ENCODE results near the gene S100A5.

Gene S100A5

DNA sequence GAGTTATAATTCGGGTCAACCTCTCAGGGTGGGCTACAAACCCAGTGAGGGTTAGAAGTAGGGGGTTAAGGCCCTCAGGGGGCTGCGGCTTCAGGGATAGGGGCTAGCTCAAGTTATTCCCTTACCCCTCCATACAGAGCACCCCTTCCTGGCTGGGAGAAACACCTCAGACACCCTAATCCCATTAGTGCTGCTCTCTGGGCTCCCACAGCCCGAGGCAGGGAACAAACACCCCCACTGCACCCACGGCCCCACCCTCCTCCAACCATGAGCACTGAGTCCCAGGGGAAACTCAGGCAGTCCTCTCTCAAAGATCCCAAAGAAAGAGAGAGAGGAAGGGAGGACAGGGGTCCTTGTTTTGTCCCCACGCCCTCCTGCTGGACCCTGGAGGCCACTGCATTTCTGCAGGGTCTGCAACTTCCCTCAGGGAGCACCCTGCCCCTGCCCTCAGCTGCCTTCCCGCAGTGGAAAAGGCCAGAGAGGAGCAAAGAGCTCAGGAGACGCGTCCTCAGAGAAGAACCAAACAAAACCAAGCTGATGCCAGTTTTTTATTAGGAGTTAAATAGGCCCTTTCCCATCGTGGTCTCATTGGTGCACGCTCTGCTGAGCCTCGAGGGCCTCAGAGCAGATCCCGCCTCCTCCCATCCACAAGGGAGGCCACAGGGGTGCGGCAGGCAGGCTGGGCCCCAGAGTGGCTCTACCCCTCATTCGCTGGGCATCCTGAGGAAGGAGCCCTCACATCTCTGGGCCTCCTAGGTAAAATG lies 6.2 kb upstream of the S100A5 start:
- DNase-seq = no peak

DNA sequence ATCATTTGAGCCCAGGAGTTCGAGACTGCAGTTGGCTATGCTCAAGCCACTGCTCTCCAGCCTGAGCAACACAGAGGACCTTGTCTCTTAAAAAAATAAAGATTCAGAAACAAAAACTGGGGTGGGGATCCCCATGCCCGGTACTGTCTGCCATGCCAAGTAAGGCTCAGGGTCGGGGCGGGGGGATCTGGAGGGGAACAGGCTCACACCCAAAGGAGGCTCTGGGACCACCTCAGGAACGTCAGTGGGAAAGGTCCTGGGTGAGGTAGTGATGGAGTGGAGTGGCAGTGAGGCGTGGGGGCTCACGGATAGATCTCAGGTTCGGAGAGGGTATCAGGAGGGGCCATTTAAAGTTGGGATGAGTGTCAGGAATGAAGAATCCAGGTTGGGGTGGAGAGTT lies 5.6 kb upstream of the S100A5 start:
- DNase-seq = no peak

DNA sequence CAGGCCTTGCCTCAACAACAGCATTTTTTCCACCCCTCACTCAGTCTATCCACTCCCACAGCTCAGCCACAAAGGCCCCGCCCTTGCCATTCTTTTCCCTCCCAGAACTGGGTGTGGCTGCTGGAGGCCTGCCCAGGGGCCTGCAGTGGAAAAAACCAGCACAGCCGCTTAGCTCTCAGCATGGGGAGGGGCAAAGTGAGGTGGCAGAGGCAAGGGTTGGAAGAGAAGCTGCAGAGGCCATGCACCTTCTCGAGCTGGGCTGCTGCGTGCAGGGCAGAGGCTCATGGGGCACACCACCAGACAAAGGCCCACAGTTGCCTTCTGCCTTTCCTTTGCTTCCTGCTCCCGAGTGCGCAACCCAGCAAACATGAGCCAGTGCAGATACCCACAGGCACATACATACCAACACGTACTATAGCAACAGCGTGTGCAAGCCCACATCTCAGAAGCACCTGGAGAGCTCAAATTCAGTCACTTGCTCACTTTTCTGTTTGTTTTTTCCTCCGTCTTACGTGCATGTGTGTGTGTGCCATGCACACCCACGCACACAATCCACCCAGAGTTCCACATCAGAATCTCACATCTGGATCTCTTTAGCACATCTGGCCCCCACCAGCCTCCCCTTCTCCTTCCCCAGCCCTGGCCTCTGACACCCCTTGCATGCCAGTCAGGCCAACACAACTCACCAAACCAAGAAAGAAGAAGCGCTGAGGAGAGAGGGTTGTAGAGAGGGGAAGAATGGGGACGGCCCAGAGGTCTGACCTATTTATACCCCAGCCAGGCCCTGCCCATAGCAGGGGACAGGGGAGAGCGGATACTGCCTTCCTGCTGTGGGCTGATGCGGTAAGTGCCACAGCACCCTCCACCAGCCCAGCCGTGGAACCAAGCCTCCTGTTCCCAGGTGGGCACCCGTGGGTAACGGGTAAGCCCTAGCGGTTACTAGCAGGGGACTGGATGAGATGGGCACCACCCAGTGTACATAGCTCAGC lies 4.6 kb upstream of the S100A5 start, which contains the start of gene S100A4:
S100A4 (minus strand) TSS at position 740 of the 989 bp plus-strand sequence. CDS start 1,012 bp downstream, outside the sequence.
- DNase-seq = peak; percentile 98

DNA sequence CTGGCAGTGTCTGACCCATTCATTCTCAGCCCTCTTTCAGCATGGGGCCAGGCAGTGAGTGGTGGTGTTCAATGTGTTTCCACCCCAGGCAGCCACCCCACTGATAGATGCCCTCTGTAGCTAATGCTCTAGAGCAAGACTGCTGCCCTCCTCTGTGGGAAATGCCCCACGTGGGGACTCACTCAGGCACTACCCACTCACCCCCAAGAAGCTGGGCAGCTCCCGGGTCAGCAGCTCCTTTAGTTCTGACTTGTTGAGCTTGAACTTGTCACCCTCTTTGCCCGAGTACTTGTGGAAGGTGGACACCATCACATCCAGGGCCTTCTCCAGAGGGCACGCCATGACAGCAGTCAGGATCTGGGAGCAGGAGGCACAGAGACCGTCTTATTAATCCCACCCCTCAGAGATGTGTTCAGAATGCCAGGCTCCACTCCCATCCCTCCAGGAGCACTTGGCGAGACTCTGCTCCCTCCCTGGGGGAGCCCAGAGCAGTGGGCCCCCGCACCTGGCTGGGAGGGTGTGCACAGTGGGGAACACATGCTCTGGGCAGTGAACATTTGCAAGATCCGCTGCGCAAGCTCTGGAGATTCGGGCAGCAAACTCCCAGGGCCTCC lies 3.8 kb upstream of the S100A5 start:
- no peak for DNase-seq

DNA sequence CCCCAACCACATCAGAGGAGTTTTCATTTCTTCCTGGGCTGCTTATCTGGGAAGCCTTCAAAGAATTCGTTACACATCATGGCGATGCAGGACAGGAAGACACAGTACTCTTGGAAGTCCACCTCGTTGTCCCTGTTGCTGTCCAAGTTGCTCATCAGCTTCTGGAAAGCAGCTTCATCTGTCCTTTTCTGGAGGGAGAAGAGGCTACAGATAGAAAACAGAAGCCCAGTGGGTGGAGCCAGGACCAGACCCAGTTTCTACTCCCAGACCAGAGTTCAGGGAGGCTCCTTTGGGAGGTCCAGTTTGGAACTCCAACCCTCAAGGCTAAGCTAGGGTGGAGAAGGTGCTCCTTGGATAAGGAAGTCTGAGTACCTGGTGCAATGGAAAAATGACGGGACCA lies 3.0 kb upstream of the S100A5 start:
- DNase-seq = no peak

DNA sequence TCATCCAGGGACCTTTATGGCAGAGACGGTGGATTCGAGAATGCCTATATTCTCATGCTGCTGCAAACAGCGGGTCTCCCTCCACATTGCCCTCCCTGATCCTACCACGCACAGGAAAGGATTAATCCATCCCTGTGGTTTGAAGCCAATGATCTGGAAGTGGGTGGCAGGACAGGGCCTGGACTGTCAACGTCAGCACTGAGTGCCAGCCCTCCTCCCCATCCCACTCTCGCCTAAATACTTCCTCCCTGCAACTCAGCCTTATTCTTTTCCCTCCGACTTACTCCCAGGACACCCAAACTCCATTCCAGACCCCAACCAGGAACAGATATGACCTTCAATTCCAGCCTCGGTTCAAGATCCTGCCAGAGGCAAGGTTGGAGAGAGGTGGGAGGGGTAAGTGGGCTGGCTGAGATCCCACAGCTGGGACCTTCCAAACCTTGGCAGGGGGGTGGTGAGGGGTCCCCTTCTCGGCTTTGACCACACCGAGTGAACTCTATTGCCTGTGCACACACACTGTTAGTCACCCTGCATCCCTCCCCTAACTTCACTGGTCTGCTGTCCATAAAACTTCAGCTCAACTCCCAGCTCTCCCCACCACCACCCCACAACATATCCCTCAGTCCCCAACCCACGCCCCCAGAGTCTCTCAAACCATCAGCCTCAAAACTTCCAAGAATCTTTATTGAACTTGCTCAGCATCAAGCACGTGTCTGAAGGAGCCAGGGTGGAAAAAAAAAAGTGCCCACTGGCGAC lies 2.4 kb upstream of the S100A5 start:
- no peak for DNase-seq

DNA sequence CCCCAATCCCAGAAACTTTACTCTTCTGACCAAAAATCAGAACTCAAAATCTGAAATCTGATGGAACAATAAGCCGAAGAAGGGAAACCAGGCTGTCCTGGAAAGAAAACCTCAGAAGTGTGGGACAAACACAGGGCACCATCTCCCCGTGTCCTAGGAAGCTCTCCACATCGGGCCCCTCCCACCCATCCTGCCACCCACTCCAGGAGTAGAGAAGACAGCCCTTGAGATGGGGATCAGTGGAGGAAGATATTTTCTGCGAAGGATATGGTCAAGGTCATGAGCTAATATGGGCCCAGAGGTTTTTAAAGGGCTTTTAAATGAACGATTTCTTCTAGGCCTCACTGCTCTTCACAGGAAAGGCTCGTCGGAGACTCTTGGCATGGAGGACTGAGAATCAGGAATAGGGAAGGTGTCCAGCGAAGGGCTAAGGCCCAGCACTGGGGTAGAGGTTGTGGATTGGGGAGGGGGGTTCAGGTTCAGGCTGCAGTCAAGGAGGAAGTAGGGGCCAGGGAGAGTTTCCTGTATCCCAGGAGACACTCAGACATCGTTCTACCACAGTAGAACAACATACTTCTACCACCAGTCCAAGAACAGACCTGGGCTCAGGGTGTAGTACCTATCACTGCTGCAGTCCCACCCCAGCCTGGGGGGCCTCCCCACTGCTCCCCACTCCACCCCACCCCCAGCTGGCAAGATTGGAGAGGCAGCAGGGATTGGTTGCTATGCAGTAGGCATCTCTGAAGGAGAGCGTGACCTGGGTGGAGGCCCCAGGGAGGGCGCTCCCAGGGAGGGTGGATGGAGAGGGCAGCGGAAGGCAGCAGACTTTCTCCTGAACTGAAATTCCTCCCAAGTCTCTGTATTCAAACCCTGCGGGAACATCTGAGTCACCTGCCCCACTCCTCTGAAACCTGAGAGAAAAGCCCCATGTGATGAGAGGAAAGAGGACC lies 1.2 kb upstream of the S100A5 start:
- DNase-seq = no peak

DNA sequence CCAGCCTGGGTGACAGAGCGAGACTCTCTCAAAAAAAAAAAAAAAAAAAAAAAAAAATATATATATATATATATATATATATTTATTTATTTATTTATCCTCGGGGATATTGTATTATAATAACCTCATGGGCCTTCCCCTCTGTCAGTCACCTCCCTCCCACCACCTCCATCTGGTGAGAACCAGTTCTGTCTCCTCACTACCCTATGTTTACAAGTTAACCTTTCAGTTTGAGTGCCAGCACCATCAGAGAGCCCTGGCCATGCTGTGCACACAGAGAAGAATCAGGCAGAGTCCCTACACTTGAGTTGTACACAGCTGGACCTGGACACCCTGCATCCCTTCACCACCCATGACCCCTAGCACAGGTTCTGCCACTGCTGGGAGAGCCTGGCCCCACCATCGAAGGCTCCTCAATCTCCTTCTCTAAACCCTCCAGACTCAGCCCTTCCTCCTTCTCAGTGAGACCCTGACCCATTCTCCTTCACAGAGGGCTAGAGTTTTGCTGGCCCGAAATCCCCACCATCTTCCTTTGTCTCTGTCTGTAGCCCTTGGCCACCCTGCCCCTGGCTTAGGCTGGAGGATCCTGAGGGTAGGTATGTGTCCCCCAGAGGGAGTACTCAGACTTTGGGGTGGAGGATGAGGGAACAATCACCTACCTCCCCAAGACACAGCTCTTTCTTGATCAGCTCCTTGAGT lies 1.2 kb downstream of the S100A5 start:
- no peak for DNase-seq

DNA sequence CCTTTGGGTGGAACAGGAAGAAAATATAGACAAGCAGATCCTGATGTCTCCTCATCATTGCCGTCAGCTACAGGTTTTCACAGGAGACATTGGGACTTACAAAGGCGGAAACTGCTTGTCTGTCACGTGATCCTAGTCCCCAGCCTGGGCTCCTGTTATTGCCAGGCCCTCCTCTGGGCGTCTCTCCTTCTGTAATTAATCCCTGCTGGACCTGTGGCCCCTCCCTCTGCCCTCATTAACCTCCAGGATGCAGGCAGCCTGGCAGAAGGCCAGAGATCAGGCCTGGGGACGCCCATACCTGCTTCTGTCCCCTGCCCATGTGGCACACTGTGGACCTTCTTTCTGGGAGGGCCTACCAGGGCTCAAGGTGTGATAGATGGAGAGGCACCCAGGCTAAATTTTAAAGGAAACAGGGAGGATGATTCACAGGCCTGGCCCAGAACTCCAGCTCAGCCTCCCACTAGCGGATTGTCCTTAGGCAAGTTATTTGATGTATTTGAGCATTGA lies 2.4 kb downstream of the S100A5 start:
- DNase-seq = no peak

DNA sequence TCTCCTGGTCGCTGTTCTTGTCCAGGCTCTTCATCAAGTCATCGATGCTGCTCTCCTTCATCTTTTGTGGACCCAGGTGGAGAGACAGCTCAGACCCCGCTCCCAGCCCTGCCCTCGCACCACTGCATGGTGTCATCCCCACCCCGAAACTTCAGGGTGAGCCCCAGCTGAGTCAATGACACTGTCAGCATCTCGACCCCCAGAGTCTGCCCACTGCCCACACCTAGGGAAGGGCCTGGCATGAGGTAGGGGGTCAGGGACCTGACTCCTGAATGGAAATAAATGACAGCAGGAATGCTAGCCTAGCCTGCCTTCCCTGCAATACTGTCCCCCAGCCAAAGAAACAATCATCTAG lies 3.4 kb downstream of the S100A5 start:
- DNase-seq = no peak

DNA sequence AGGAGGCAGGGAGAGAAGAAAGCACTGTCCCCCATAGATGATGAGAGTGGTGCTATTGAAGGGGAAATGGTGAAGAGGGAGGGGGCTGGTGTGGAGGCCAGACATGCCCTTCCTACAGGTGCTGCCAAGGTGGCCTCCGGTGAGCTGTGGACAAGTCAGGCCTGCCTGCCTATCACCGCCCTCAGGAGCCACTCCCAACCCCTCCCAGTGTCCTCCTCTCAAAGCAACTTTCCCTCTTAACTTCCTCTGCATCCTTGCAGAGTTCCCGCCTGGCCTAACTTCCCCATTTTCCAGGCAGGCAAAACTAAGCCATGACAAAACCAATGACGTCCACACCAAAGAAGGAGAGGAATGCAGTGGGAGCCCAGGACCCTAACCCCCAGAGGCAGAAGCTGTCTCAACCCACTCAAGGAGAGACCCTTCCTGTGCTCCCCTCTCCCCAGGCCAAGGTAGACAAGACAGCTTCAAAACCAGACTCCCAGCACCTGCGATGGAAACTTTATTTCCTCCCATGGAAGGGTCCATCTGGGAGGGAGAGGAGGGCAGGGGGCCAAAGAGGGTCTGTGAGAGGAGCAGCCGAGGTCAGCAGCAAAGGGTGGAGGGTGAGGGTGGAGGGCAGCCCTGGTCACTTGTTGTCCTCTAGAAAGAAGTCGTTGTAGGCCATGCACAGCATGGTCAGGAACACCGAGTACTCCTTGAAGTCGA lies 3.9 kb downstream of the S100A5 start:
- no peak for DNase-seq

DNA sequence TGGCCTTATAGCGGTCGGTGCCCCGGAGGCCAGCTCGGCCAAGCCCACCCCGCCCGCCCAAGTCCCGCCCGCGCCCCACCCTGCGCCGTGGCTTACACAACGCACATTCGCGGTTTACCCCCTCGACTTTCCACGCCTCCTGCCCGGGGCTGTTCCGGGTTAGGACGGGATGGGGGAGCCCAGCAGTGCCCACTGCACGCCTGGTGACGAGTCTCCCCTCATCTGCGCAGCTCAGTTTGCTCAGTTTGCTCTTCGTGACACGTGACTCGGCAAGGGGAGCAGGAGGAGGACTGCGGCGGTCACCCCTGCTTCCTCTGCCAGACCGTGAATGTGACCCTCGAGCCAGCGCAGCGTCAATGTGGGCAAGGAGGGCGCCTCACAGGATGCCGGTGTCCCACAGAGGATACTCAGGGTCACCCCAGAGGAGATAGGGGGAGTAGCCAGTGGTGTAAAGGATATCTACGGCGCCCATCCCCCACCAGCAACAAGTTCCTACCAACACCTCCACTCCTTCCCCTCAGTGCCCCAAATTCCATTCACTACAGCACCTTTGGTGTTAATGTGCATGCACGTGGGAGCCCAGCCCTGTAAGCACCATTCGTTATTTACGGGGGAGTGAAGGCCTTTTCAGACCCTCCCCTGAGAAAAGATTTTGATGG lies 4.6 kb downstream of the S100A5 start:
- DNase-seq = peak; percentile 86

DNA sequence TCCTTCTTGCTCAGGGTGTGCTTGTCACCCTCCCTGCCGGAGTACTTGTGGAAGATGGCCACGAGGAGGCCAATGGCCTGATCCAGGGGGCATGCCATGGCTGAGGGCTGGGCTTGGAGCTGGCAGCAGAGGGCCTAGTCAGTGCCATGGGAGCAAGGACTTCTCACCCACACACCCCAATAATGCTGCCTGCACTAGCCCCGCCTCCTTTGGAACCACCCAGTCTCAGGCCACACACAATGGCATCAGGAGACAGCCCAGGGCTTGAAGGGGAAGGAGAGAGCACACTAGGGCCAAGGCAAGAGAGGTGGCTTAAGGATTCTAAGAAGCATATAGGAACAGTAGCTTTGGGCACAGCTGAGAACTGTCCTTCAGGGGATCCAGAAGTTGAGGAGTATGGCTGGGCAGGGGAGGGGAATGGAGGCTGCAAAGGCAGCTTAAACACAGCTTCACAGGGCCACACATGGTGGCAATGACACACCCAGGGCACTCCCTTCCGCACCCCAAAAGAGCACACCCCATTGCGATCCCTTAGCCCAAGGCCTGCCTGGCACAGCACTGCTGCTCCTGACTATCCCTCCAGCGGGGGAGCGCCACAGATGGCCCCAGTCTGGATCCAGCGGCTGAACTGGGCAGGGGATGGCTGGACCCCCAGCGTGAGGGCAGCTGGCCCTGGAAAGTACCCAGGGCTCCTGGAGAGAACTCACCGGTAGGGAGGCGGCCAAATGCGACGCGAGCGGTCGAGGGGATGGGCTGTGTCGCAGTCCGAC lies 5.3 kb downstream of the S100A5 start, which contains the start of gene S100A6:
S100A6 (minus strand) TSS at position 750 of the 770 bp plus-strand sequence; CDS start at position 98, 652 bp downstream.
- DNase-seq = no peak

DNA sequence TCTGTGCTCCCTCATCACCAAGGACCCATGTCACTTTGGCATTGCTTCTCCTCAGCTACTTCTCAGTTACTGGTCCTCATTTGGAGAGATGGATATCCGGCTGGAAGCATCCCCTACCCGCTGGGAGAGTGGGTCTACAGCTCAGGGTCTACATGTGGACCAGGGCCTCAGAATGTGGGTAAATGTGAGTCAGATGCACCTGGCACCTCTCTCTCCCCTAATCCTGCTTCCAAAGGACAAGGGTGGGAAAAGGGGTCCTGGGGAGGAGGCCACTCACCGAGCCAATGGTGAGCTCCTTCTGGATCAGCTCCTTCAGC lies 5.9 kb downstream of the S100A5 start:
- no peak for DNase-seq

DNA sequence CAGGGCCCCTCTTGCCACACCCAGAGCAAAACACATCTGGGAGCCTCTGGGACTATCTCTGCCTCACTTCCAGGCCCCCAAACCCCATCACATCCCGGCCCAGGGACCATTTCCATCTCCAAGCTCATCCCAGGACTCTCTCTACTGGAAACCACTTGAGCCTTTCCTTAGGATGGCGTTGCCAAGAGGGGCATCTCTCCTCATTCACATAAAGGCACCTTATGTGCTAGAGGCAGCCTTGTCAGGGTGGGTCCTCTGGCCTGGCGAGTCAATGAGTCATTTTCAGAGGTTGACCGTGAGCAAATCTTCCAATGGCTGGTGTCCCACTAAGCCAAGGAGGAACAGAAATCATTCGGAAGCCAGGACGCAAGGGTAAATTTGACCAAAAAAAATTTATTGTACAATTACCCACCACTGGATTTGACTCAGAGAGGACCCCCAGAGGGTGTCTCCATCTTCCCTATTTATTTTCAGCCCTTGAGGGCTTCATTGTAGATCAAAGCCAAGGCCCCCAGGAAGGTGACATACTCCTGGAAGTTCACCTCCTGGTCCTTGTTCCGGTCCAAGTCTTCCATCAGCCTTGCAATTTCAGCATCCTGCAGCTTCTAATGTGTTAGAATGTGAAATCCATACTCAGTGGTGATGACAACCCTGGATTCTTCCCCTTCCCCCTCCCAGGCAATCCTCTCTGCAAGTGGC lies 6.4 kb downstream of the S100A5 start:
- no peak for DNase-seq

DNA sequence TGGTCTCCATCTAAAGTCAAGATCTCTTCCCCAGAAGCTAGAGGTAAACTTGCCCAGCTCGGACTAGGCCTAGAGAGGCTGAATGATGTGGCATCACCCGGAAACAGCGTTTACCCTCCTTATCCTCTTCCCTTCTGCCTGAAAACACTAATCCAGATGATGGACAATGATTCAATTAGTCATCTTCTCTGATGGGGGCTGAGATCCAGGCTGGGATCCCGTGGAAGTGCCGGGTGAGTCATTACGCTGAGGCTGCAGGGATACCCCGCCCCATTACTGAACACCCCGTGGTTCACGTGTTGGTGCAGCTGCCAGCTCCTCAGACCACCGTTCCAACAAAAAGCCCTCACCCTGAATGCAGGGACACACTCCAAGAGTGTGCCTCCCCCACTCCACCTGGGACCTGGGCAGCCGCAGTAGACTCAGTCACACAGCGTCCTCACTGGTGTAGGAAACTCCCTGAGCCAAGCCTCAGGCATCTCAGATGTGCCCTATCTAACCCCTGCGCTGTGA lies 7.0 kb downstream of the S100A5 start:
- DNase-seq = no peak

DNA sequence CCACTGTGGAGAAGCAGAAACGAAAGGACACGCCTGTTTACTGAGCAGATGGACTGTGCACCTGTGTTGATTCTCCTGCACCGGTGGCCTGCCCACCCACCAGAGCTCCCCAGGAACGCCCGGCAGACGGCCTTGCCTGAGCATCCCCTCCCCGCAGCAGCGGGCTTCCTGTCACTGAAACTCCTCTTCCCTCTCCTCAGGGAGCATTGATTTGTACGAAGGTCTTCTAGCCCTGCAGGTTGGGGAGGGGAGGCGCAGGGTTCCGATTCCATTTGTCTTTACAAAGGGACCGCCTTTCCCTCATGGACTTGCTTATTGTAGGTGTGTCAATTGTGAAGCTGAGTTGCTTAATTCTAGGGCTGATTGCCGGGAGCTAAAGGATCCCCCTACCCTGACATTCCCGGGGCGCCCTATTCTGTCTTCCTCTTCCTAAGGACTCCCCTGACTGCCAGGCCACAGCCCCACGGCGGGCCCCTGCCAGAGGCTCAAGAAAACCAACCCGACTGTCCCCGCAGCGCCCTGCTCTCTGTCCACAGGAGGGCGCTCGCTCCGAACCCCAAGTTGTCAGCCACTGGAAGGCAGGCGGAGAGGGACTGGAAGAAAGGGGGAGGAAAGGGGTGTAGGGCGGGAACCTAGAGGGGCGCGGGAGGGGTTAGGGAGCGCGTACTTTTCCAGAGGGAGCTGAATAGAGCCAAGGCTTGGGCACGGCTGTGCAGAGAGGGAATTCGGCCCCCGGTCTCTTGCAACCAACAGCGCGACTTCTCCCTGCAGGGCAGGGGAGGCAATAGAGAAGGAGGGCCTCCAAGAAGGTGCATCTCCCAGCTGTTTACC lies 7.8 kb downstream of the S100A5 start:
- DNase-seq = peak; percentile 90
